H9 (cell line): ENCODE data around the gene RBM33. TPM values are rescaled to one million over a fixed set of nuclear protein-coding genes. Genes with fewer than 3 reads are reported as not detected.

Source experiments
- DNase-seq: peaks from one replicate; pipeline ENCODE4 v3.0.0-alpha.2; 2017
- H2AFZ ChIP-seq: one replicate; pipeline ENCODE4 v1.6.1; 2013; ENCODE audit warnings: mild to moderate bottlenecking, low read length, control low read depth, moderate library complexity
- H2AK5ac ChIP-seq: 2 replicates; pipeline ENCODE4 v1.6.1; 2013; ENCODE audit warnings: low read length, control low read depth, mixed read lengths; ENCODE audit not compliant: insufficient read length
- H2BK120ac ChIP-seq: one replicate; pipeline ENCODE4 v1.6.1; 2013; ENCODE audit warnings: low read depth, mild to moderate bottlenecking, low read length, control low read depth, inconsistent platforms; ENCODE audit not compliant: poor library complexity, severe bottlenecking
- H2BK12ac ChIP-seq: 2 replicates; pipeline ENCODE4 v1.6.1; 2013; ENCODE audit warnings: low read length, control low read depth, mixed read lengths, low read depth; ENCODE audit not compliant: insufficient read length
- H2BK15ac ChIP-seq: 2 replicates; pipeline ENCODE4 v1.6.1; 2013; ENCODE audit warnings: low read depth, low read length, control low read depth
- H2BK20ac ChIP-seq: one replicate; pipeline ENCODE4 v1.6.1; 2013; ENCODE audit warnings: low read depth, mild to moderate bottlenecking, low read length, control low read depth, inconsistent platforms; ENCODE audit not compliant: poor library complexity, severe bottlenecking
- H2BK5ac ChIP-seq: 2 replicates; pipeline ENCODE4 v1.6.1; 2013; ENCODE audit warnings: low read length, control low read depth, mixed read lengths; ENCODE audit not compliant: insufficient read length
- H3K14ac ChIP-seq: 2 replicates; pipeline ENCODE4 v1.6.1; 2013; ENCODE audit warnings: low read length, control low read depth; ENCODE audit not compliant: insufficient read depth
- H3K18ac ChIP-seq: 2 replicates; pipeline ENCODE4 v1.6.1; 2013; ENCODE audit warnings: low read depth, mild to moderate bottlenecking, mixed read lengths, low read length, control low read depth; ENCODE audit not compliant: insufficient read length
- H3K23ac ChIP-seq: 2 replicates; pipeline ENCODE4 v1.6.1; 2013; ENCODE audit warnings: low read length, control low read depth, mixed read lengths, low read depth; ENCODE audit not compliant: insufficient read length
- H3K23me2 ChIP-seq: 2 replicates; pipeline ENCODE4 v1.6.1; 2013; ENCODE audit warnings: low read depth, mild to moderate bottlenecking, mixed read lengths, low read length, control low read depth; ENCODE audit not compliant: insufficient read length, poor library complexity, severe bottlenecking
- H3K27ac ChIP-seq: 2 replicates; pipeline ENCODE4 v1.5.1; 2013; ENCODE audit warnings: low read length, control low read depth, mixed read lengths, low read depth; ENCODE audit not compliant: insufficient read length
- H3K27me3 ChIP-seq: 2 replicates; pipeline ENCODE4 v1.6.1; 2013; ENCODE audit warnings: low read length, control low read depth, inconsistent platforms; ENCODE audit not compliant: insufficient read depth
- H3K4ac ChIP-seq: 2 replicates; pipeline ENCODE4 v1.6.1; 2013; ENCODE audit warnings: low read depth, mild to moderate bottlenecking, control low read depth, inconsistent platforms, low read length, moderate library complexity
- H3K4me1 ChIP-seq: 2 replicates; pipeline ENCODE4 v1.6.1; 2013; ENCODE audit warnings: low read length, control low read depth, inconsistent platforms; ENCODE audit not compliant: insufficient read depth
- H3K4me2 ChIP-seq: 2 replicates; pipeline ENCODE4 v1.6.1; 2013; ENCODE audit warnings: low read length, control low read depth, mixed read lengths; ENCODE audit not compliant: insufficient read length, insufficient read depth
- H3K56ac ChIP-seq: 2 replicates; pipeline ENCODE4 v1.6.1; 2013; ENCODE audit warnings: low read depth, mild to moderate bottlenecking, mixed read lengths, low read length, control low read depth; ENCODE audit not compliant: insufficient read length
- H3K79me1 ChIP-seq: 2 replicates; pipeline ENCODE4 v1.6.1; 2013; ENCODE audit warnings: low read depth, mild to moderate bottlenecking, moderate library complexity, low read length, control low read depth, inconsistent platforms; ENCODE audit not compliant: insufficient read depth, poor library complexity, severe bottlenecking
- H3K79me2 ChIP-seq: 2 replicates; pipeline ENCODE4 v1.6.1; 2013; ENCODE audit warnings: low read length, control low read depth, inconsistent platforms; ENCODE audit not compliant: insufficient read depth
- H3K9ac ChIP-seq: 2 replicates; pipeline ENCODE4 v1.6.1; 2013; ENCODE audit warnings: low read length, control low read depth, mixed read lengths; ENCODE audit not compliant: insufficient read length; ENCODE audit errors: extremely low read depth
- H3K9me3 ChIP-seq: one replicate; pipeline ENCODE4 v1.6.1; 2013; ENCODE audit warnings: low read depth, low read length, inconsistent platforms; ENCODE audit not compliant: control insufficient read depth
- H3T11ph ChIP-seq: one replicate; pipeline ENCODE4 v1.6.1; 2013; ENCODE audit warnings: mild to moderate bottlenecking, low read length, control low read depth, inconsistent platforms
- H4K20me1 ChIP-seq: one replicate; pipeline ENCODE4 v1.6.1; 2013; ENCODE audit not compliant: control insufficient read depth, insufficient read length, insufficient read depth
- H4K5ac ChIP-seq: 2 replicates; pipeline ENCODE4 v1.6.1; 2013; ENCODE audit warnings: low read depth, mild to moderate bottlenecking, mixed read lengths, low read length, control low read depth; ENCODE audit not compliant: insufficient read length
- H4K8ac ChIP-seq: replicated peaks from 2 replicates; pipeline ENCODE4 v1.6.1; 2013; ENCODE audit warnings: low read length, control low read depth, mixed read lengths, low read depth; ENCODE audit not compliant: insufficient read length
- H4K91ac ChIP-seq: 2 replicates; pipeline ENCODE4 v1.6.1; 2013; ENCODE audit warnings: low read depth, mild to moderate bottlenecking, moderate library complexity, mixed read lengths, low read length, control low read depth; ENCODE audit not compliant: insufficient read length
- H3K27ac Mint-ChIP-seq, 3 experiments: 2 replicates in 2 of 3; 3 replicates in 1 of 3; pipeline ENCODE4 v1.8.0; 2020 to 2021; ENCODE audit warnings: mixed read lengths in 3 of 3, mild to moderate bottlenecking in 1 of 3, moderate library complexity in 1 of 3
- H3K27me3 Mint-ChIP-seq: 2 replicates; pipeline ENCODE4 v1.8.0; 2021; ENCODE audit warnings: low read depth, mild to moderate bottlenecking, moderate library complexity, mixed read lengths
- H3K36me3 Mint-ChIP-seq, 3 experiments: 2 replicates in 2 of 3; 3 replicates in 1 of 3; pipeline ENCODE4 v1.8.0; 2020 to 2021; ENCODE audit warnings: low read depth in 3 of 3, mixed read lengths in 3 of 3; ENCODE audit not compliant: insufficient read depth in 1 of 3
- H3K4me1 Mint-ChIP-seq, 2 experiments: 2 replicates each; pipeline ENCODE4 v1.8.0; 2020; ENCODE audit warnings: mixed read lengths in 2 of 2
- H3K4me3 Mint-ChIP-seq, 2 experiments: 2 replicates in 1 of 2; 3 replicates in 1 of 2; pipeline ENCODE4 v1.8.0; 2020 to 2021; ENCODE audit warnings: mild to moderate bottlenecking in 2 of 2, mixed read lengths in 2 of 2, moderate library complexity in 1 of 2
- H3K9me3 Mint-ChIP-seq, 2 experiments: 2 replicates in 1 of 2; 3 replicates in 1 of 2; pipeline ENCODE4 v1.8.0; 2020; ENCODE audit warnings: mild to moderate bottlenecking in 2 of 2, mixed read lengths in 2 of 2, moderate library complexity in 1 of 2
- CTCF ChIP-seq: fragments of 200-600 bp; sonication (generic); conservative IDR thresholded peaks from 3 replicates; pipeline ENCODE4 v1.8.0; 2021; ENCODE audit warnings: antibody characterized with exemption, mild to moderate bottlenecking
- WGBS: extraction: QIAGEN DNeasy Blood & Tissue Kit; methylation state at CpG from one replicate; pipeline ENCODE4 v1.1.7; 2013; ENCODE audit warnings: missing lambda C conversion rate, low lambda C conversion rate, mixed read lengths; ENCODE audit not compliant: insufficient read length; ENCODE audit errors: extremely low coverage; 5-methylcytosine and 5-hydroxymethylcytosine counted together
- total RNA-seq: library from RNA; stranded (reverse); gene quantifications from 2 replicates; pipeline ENCODE4 v1.2.1, GENCODE V29; 2021

RBM33 gene
- total RNA-seq, 1 experiment from 2014 or later = 71.3 TPM

GRCh38 chr7:155746188-155746587 is 101.7 kb downstream of the RBM33 start:
- Histone ChIP-seq H3K4me1 (no peaks in the 10 kb centered on the region), H3K18ac (no peak overlapping the region), H3K23ac (no peak overlapping the region), H2BK12ac (no peak overlapping the region), H2BK5ac (no peak overlapping the region), H2BK120ac (no peak overlapping the region), H2BK20ac (no peak overlapping the region), H3K4me2 (no peak overlapping the region), H3K79me2 (peaks cover 6% of the 10 kb centered on the region; the same call in 1 of the 2 replicates), H3K14ac (no peak overlapping the region), H3T11ph (no peak overlapping the region), H3K9ac (no peak overlapping the region), H3K4ac (no peak overlapping the region), H4K8ac (no peak overlapping the region), H3K79me1 (peaks cover 4% of the 10 kb centered on the region), H2BK15ac (no peak overlapping the region), H4K5ac (no peak overlapping the region), H3K27ac (no peak overlapping the region), H4K91ac (no peak overlapping the region), H3K9me3 (no peaks in the 10 kb centered on the region), H2AFZ (no peak overlapping the region), H4K20me1 (no peaks in the 10 kb centered on the region), H3K23me2 (peaks cover 3% of the 10 kb centered on the region), H3K56ac (no peak overlapping the region), H3K27me3 (no peaks in the 10 kb centered on the region), H2AK5ac (no peak overlapping the region)
- Mint-ChIP-seq H3K27ac (no peak overlapping the region), H3K9me3 (no peaks in the 10 kb centered on the region), H3K27me3 (no peaks in the 10 kb centered on the region), H3K4me3 (no peak overlapping the region), H3K36me3 (peaks cover 23 to 49% (median 45%) of the 10 kb centered on the region in 3 experiments; a peak in 6 of 7 replicates), H3K4me1 (peaks cover 15 to 21% of the 10 kb centered on the region in 2 experiments)
- WGBS = no CpG with 5 or more reads among the region's 2 CpGs
- DNase-seq = no peak
- no peak for TF ChIP-seq CTCF
